Liver (tissue), 3 donors: ENCODE results near the gene SELENOM.

Source experiments
- EGR1 ChIP-seq, 2 donors: IDR thresholded peaks; 2 replicates each; pipeline ENCODE4 v1.6.1; 2016 to 2018; ENCODE audit warnings: antibody characterized with exemption in 2 of 2, low read depth in 2 of 2
- FOXA1 ChIP-seq: IDR thresholded peaks from 2 replicates; pipeline ENCODE4 v1.6.1; 2016; ENCODE audit warnings: antibody characterized with exemption
- GABPA ChIP-seq, 2 donors: IDR thresholded peaks in 1 of 2; conservative IDR thresholded peaks in 1 of 2; 2 replicates each; pipeline ENCODE4 v1.6.1; 2016; ENCODE audit warnings: antibody characterized with exemption in 2 of 2, mild to moderate bottlenecking in 1 of 2, moderate library complexity in 1 of 2
- HNF4A ChIP-seq, 2 donors: conservative IDR thresholded peaks; 2 replicates each; pipeline ENCODE4 v1.6.1; 2016; ENCODE audit warnings: antibody characterized with exemption in 2 of 2, mild to moderate bottlenecking in 2 of 2
- HNF4G ChIP-seq: IDR thresholded peaks from 2 replicates; pipeline ENCODE4 v1.6.1; 2016; ENCODE audit warnings: antibody characterized with exemption
- JUND ChIP-seq, 2 donors: IDR thresholded peaks; 2 replicates each; pipeline ENCODE4 v1.6.1; 2016; ENCODE audit warnings: antibody characterized with exemption in 2 of 2
- RAD21 ChIP-seq, 2 donors: IDR thresholded peaks; 2 replicates each; pipeline ENCODE4 v1.6.1; 2016; ENCODE audit warnings: antibody characterized with exemption in 2 of 2, mild to moderate bottlenecking in 2 of 2
- RXRA ChIP-seq, 2 donors: IDR thresholded peaks; 2 replicates each; pipeline ENCODE4 v1.6.1; 2017 to 2018; ENCODE audit warnings: antibody characterized with exemption in 2 of 2, mild to moderate bottlenecking in 1 of 2
- SP1 ChIP-seq: IDR thresholded peaks from 2 replicates; pipeline ENCODE4 v1.6.1; 2018; ENCODE audit warnings: antibody characterized with exemption, mild to moderate bottlenecking
- TAF1 ChIP-seq: conservative IDR thresholded peaks from 2 replicates; pipeline ENCODE4 v1.6.1; 2016; ENCODE audit warnings: antibody characterized with exemption, mild to moderate bottlenecking
- YY1 ChIP-seq: IDR thresholded peaks from 2 replicates; pipeline ENCODE4 v1.6.1; 2016; ENCODE audit warnings: antibody characterized with exemption, mild to moderate bottlenecking
- TF ChIP-seq, protein P1 (sequence below): fragments of 150-350 bp; IDR thresholded peaks from 2 replicates; pipeline ENCODE4 v1.5.1; 2017; ENCODE audit warnings: improper control_type of control experiment, low read depth, low read length; ENCODE audit not compliant: missing input control
- TF ChIP-seq, protein P2 (sequence below): IDR thresholded peaks from 2 replicates; pipeline ENCODE4 v1.6.1; 2016; ENCODE audit warnings: antibody characterized with exemption
- TF ChIP-seq, protein P3 (sequence below): IDR thresholded peaks from 2 replicates; pipeline ENCODE4 v1.6.1; 2016; ENCODE audit warnings: antibody characterized with exemption, mild to moderate bottlenecking
- donor health status: healthy.
- donor health status: healthy.

DNA sequence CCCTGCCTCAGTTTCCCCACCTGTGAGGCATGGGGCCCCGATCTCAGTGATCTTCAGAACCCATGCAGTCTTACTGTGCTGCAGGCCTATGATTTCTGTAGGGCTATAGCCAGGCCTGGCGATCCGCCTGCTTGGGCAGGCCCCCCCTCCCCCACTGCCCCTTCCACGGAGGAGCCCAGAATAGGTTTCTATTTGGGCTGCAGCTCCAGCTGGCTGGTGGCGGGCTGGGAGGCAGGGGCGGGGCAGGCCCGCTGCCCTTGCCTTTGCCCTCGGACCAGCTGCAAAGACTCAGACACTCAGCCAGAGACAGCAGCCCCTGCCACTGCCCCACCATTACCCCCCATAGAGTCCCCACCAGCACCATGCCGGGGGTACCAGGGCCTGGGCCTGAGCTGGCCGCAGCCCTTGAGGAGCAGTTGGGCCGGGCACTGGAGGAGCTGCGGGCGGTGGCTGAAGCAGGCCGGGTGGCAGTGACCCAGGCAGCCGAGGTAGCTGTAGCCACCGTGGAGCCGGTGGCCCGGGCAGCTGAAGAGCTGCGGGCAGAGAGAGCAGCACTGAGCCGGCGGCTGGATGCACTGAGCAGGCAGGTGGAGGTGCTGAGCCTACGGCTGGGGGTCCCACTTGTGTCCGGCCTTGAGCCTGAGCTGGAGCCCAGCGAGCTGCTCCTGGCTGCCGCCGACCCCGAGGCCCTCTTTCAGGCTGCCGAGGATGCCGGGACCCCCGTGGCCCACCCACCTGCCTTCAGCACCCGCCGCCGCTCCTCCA lies 14.1 kb downstream of the SELENOM start:
- TF ChIP-seq, protein P1, sequence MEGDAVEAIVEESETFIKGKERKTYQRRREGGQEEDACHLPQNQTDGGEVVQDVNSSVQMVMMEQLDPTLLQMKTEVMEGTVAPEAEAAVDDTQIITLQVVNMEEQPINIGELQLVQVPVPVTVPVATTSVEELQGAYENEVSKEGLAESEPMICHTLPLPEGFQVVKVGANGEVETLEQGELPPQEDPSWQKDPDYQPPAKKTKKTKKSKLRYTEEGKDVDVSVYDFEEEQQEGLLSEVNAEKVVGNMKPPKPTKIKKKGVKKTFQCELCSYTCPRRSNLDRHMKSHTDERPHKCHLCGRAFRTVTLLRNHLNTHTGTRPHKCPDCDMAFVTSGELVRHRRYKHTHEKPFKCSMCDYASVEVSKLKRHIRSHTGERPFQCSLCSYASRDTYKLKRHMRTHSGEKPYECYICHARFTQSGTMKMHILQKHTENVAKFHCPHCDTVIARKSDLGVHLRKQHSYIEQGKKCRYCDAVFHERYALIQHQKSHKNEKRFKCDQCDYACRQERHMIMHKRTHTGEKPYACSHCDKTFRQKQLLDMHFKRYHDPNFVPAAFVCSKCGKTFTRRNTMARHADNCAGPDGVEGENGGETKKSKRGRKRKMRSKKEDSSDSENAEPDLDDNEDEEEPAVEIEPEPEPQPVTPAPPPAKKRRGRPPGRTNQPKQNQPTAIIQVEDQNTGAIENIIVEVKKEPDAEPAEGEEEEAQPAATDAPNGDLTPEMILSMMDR: no peak
- TF ChIP-seq EGR1 (IDR thresholded peaks at IDR 0.05; ENCODE audit: low read depth in 2 of 2) (no peak), RAD21 (IDR thresholded peaks at IDR 0.05) (no peak), SP1 (no peak), JUND (IDR thresholded peaks at IDR 0.05) (no peak), TAF1 (no peak), YY1 (no peak), GABPA (IDR thresholded peaks at IDR 0.05 in 1 of 2, conservative IDR thresholded peaks at IDR 0.05 in 1 of 2) (no peak), FOXA1 (no peak), RXRA (IDR thresholded peaks at IDR 0.05) (no peak), HNF4A (conservative IDR thresholded peaks at IDR 0.05) (no peak), HNF4G (no peak)
- TF ChIP-seq, protein P2, sequence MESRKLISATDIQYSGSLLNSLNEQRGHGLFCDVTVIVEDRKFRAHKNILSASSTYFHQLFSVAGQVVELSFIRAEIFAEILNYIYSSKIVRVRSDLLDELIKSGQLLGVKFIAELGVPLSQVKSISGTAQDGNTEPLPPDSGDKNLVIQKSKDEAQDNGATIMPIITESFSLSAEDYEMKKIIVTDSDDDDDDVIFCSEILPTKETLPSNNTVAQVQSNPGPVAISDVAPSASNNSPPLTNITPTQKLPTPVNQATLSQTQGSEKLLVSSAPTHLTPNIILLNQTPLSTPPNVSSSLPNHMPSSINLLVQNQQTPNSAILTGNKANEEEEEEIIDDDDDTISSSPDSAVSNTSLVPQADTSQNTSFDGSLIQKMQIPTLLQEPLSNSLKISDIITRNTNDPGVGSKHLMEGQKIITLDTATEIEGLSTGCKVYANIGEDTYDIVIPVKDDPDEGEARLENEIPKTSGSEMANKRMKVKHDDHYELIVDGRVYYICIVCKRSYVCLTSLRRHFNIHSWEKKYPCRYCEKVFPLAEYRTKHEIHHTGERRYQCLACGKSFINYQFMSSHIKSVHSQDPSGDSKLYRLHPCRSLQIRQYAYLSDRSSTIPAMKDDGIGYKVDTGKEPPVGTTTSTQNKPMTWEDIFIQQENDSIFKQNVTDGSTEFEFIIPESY: no peak
- TF ChIP-seq, protein P3, sequence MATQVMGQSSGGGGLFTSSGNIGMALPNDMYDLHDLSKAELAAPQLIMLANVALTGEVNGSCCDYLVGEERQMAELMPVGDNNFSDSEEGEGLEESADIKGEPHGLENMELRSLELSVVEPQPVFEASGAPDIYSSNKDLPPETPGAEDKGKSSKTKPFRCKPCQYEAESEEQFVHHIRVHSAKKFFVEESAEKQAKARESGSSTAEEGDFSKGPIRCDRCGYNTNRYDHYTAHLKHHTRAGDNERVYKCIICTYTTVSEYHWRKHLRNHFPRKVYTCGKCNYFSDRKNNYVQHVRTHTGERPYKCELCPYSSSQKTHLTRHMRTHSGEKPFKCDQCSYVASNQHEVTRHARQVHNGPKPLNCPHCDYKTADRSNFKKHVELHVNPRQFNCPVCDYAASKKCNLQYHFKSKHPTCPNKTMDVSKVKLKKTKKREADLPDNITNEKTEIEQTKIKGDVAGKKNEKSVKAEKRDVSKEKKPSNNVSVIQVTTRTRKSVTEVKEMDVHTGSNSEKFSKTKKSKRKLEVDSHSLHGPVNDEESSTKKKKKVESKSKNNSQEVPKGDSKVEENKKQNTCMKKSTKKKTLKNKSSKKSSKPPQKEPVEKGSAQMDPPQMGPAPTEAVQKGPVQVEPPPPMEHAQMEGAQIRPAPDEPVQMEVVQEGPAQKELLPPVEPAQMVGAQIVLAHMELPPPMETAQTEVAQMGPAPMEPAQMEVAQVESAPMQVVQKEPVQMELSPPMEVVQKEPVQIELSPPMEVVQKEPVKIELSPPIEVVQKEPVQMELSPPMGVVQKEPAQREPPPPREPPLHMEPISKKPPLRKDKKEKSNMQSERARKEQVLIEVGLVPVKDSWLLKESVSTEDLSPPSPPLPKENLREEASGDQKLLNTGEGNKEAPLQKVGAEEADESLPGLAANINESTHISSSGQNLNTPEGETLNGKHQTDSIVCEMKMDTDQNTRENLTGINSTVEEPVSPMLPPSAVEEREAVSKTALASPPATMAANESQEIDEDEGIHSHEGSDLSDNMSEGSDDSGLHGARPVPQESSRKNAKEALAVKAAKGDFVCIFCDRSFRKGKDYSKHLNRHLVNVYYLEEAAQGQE: no peak
